Endothelial cell of umbilical vein (primary cell): ENCODE measurements around the gene CFAP99. TPM values are rescaled to one million over a fixed set of nuclear protein-coding genes. Genes with fewer than 3 reads are reported as not detected.

Experiments used
- BruUV-seq: library from RNA; stranded (reverse); fragments of 400-500 nt; replicated peaks from 2 replicates; lab custom pipeline; 2021; lab: Mats Ljungman, UMichigan
- CTCF ChIA-PET: fragments of 300-600, 350-600 bp; sonication (Branson Sonifier 250); formaldehyde crosslinking; loops from one replicate; lab custom pipeline; 2021; ENCODE audit warnings: antibody characterized with exemption, inconsistent platforms; lab: Charles Lee
- POLR2A ChIA-PET: fragments of 300-600, 350-600 bp; sonication (Branson Sonifier 250); formaldehyde crosslinking; loops from one replicate; lab custom pipeline; 2021; ENCODE audit warnings: antibody characterized with exemption, inconsistent platforms; lab: Charles Lee
- DNase-seq: peaks from one replicate; pipeline ENCODE4 v3.0.0-alpha.2; 2011; ENCODE audit warnings: low read depth, low spot score
- FAIRE-seq: peaks from 2 replicates; lab custom pipeline; 2011; peaks lifted over from hg19 to GRCh38; lab: Jason Lieb, UNC
- H2AFZ ChIP-seq: 2 replicates; pipeline ENCODE4 v1.6.0; 2012; ENCODE audit warnings: low read depth, low read length, control low read depth, inconsistent platforms
- H3K27ac ChIP-seq: 2 replicates; pipeline ENCODE4 v1.5.1; 2011; ENCODE audit warnings: low read depth, mild to moderate bottlenecking, control low read depth, low read length, moderate library complexity; ENCODE audit not compliant: insufficient read depth
- H3K27me3 ChIP-seq, 2 experiments: 2 replicates each; pipeline versions ENCODE4 v1.6.0 to v1.6.1; 2011; ENCODE audit warnings: low read length in 2 of 2, mixed read lengths in 1 of 2; ENCODE audit not compliant: control insufficient read depth in 2 of 2, insufficient read depth in 2 of 2
- H3K36me3 ChIP-seq, 2 experiments: 2 replicates in 1 of 2; 3 replicates in 1 of 2; pipeline ENCODE4 v1.5.1; 2011; ENCODE audit warnings: low read length in 2 of 2, mild to moderate bottlenecking in 1 of 2, moderate library complexity in 1 of 2; ENCODE audit not compliant: control insufficient read depth in 2 of 2, insufficient read depth in 2 of 2; ENCODE audit errors: extremely low read depth in 1 of 2
- H3K4me1 ChIP-seq: 3 replicates; pipeline ENCODE4 v1.5.1; 2011; ENCODE audit warnings: mild to moderate bottlenecking, low read length; ENCODE audit not compliant: control insufficient read depth, insufficient read depth; ENCODE audit errors: extremely low read depth
- H3K4me2 ChIP-seq: 2 replicates; pipeline ENCODE4 v1.6.1; 2011; ENCODE audit warnings: low read length, control low read depth, mixed read lengths; ENCODE audit not compliant: insufficient read depth
- H3K4me3 ChIP-seq, 3 experiments: fragments of 200-600 bp in 1 of 3; sonication (generic), shearing (Covaris generic) in 1 of 3; replicated peaks in 1 of 3; 2 replicates each; pipeline ENCODE4 v1.5.1; 2011 to 2016; ENCODE audit warnings: control low read depth in 3 of 3, low read length in 3 of 3, mild to moderate bottlenecking in 2 of 3, inconsistent platforms in 1 of 3, low read depth in 1 of 3, moderate library complexity in 1 of 3; ENCODE audit not compliant: insufficient read depth in 1 of 3
- H3K79me2 ChIP-seq: 2 replicates; pipeline ENCODE4 v1.6.0; 2012; ENCODE audit warnings: low read length, inconsistent platforms; ENCODE audit not compliant: control insufficient read depth, insufficient read depth
- H3K9ac ChIP-seq: replicated peaks from 2 replicates; pipeline ENCODE3; 2011; ENCODE audit warnings: low read length, control low read depth; ENCODE audit not compliant: insufficient read depth; ENCODE audit errors: extremely low read depth
- H3K9me1 ChIP-seq: replicated peaks from 3 replicates; pipeline ENCODE4 v1.6.0; 2011; ENCODE audit warnings: mild to moderate bottlenecking, low read length; ENCODE audit not compliant: control insufficient read depth, insufficient read depth; ENCODE audit errors: extremely low read depth
- H3K9me3 ChIP-seq: replicated peaks from 2 replicates; pipeline ENCODE4 v1.5.1; 2012; ENCODE audit warnings: low read length, inconsistent platforms; ENCODE audit not compliant: control insufficient read depth, insufficient read depth
- H4K20me1 ChIP-seq: replicated peaks from 2 replicates; pipeline ENCODE3; 2011; ENCODE audit warnings: mild to moderate bottlenecking, low read length; ENCODE audit not compliant: control insufficient read depth, insufficient read depth; ENCODE audit errors: extremely low read depth
- CTCF ChIP-seq, 2 donors: IDR thresholded peaks; 1 replicate in 1 of 2; 2 replicates in 1 of 2; pipeline ENCODE4 v1.5.1; 2011; ENCODE audit warnings: low read length in 2 of 2, mild to moderate bottlenecking in 2 of 2, moderate library complexity in 2 of 2, control low read depth in 1 of 2, inconsistent platforms in 1 of 2, low read depth in 1 of 2; ENCODE audit not compliant: insufficient read depth in 1 of 2; ENCODE audit errors: extremely low read depth in 1 of 2
- EZH2 ChIP-seq: IDR thresholded peaks from 2 replicates; pipeline ENCODE4 v1.6.1; 2012; ENCODE audit warnings: borderline replicate concordance, low read depth, mild to moderate bottlenecking, moderate library complexity, low read length, inconsistent platforms; ENCODE audit not compliant: severe bottlenecking
- FOS ChIP-seq: IDR thresholded peaks from 2 replicates; pipeline ENCODE4 v1.6.1; 2011; ENCODE audit warnings: mild to moderate bottlenecking, low read length, moderate library complexity, borderline replicate concordance; ENCODE audit not compliant: insufficient read depth
- GATA2 ChIP-seq: IDR thresholded peaks from 2 replicates; pipeline ENCODE4 v1.7.0; 2011; ENCODE audit warnings: low read depth, mild to moderate bottlenecking, moderate library complexity, mixed read lengths, low read length; ENCODE audit not compliant: insufficient read length, insufficient read depth
- JUN ChIP-seq: IDR thresholded peaks from 2 replicates; pipeline ENCODE4 v1.6.1; 2011; ENCODE audit warnings: borderline replicate concordance, low read depth; ENCODE audit not compliant: insufficient read length, insufficient read depth
- MAX ChIP-seq: IDR thresholded peaks from 2 replicates; pipeline ENCODE4 v1.6.1; 2011; ENCODE audit not compliant: insufficient read depth, insufficient read length
- MYC ChIP-seq: IDR thresholded peaks from one replicate; pipeline ENCODE4 v1.6.1; 2011; ENCODE audit warnings: mild to moderate bottlenecking, low read depth, low read length
- POLR2A ChIP-seq: IDR thresholded peaks from 2 replicates; pipeline ENCODE4 v1.6.1; 2012; ENCODE audit warnings: low read depth, mild to moderate bottlenecking, control low read depth, low read length
- POLR2AphosphoS5 ChIP-seq: IDR thresholded peaks from 2 replicates; pipeline ENCODE4 v1.6.1; 2012; ENCODE audit warnings: low read depth, mild to moderate bottlenecking, control low read depth, low read length, moderate library complexity; ENCODE audit not compliant: insufficient read depth
- dilution Hi-C: fragments of 300-500 bp; cut with MboI; formaldehyde crosslinking; loops from one replicate; pipeline ENCODE4 v1.15.0; 2019; ENCODE audit warnings: low sequenced_read_pairs; ENCODE audit not compliant: extremely low pct_ligation_motif_present
- intact Hi-C: fragments of 100-400 bp; cut with micrococcal nuclease; formaldehyde crosslinking; loops from one replicate; pipeline ENCODE4 v1.10.0; 2022
- polyA plus RNA-seq, 4 experiments: library from polyadenylated mRNA; depleted of rRNA in 3 of 4; stranded (reverse) in 3 of 4; unstranded in 1 of 4; fragments of >200 nt; gene quantifications; 2 replicates each; pipeline versions ENCODE4 v1.2.1 to v1.2.3, GENCODE V29; 2011 to 2012; ENCODE audit warnings: missing spikeins in 1 of 4
- total RNA-seq: library from RNA; stranded (reverse); gene quantifications from 2 replicates; pipeline ENCODE4 v1.2.3, GENCODE V29; 2021

Gene CFAP99
- total and polyA plus RNA-seq, 2 donors (not counting 3 experiments of a cell fraction or from before 2014, with no cell fraction given), result 0.03 TPM; not detected in 1

- intact Hi-C loops (no loop called here), dilution Hi-C loops (no loop called here)
- Histone ChIP-seq H3K4me2 (no peak overlapping the region), H3K9me1 (no peaks in the 10 kb centered on the region), H3K27ac (no peak overlapping the region), H2AFZ (no peak overlapping the region), H3K4me1 (peaks cover 3% of the 10 kb centered on the region), H3K9me3 (no peaks in the 10 kb centered on the region), H3K36me3 (no peaks in the 10 kb centered on the region), H3K79me2 (peaks cover 2% of the 10 kb centered on the region), H3K9ac (no peak overlapping the region), H3K27me3 (no peaks in the 10 kb centered on the region), H4K20me1 (no peaks in the 10 kb centered on the region), H3K4me3 (no peak overlapping the region)
- TF ChIP-seq EZH2 (no peak), MAX (no peak), JUN (no peak), POLR2AphosphoS5 (no peak), MYC (no peak), POLR2A (no peak), GATA2 (no peak), CTCF (IDR thresholded peaks at IDR 0.05; ENCODE audit: extremely low read depth in 1 of 2, insufficient read depth in 1 of 2, low read depth in 1 of 2, low read length in 2 of 2) (no peak), FOS (no peak)
- BruUV-seq, result no TSS peak
- ChIA-PET POLR2A (interaction anchor here (0.6 kb wide), 1 partner anchor 452 kb away, joined by 7 read pairs; no protein-coding TSS in a partner anchor), CTCF (no interaction called here)
- no peak for DNase-seq
- no peak for FAIRE-seq
Observed at GRCh38 chr4:2395038-2395437, 23.7 kb upstream of the CFAP99 start.
